Measurements from ENCODE around the gene ELF1.
"Not testable (repeated sequence)": the region's sequence is repeated elsewhere in the genome, so short reads cannot be mapped to it uniquely, and the experiment has no call there.

The ELF1 gene

DNA sequence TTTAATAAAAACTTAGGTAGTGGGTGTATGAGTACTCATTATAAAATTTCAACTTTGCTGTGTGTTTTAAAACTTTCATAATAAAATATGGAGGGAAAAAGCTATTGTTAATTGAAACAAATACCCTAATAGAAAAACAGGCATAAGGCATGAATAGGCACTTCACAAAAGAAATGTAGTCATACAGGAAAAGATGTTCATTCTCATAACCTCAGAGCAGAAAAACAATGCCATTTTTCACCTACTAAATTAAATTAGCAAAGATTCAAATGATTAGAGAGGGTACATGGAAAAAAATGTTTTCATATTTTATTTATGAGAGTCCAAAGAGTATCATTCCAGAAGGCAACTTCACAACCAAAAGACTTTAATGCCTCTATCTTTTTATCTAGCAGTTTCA, 20.6 kb upstream of the ELF1 start:
- no peak for DNase-seq (ENCODE audit: extremely low read depth, low read depth)
- TF ChIP-seq, protein P1, sequence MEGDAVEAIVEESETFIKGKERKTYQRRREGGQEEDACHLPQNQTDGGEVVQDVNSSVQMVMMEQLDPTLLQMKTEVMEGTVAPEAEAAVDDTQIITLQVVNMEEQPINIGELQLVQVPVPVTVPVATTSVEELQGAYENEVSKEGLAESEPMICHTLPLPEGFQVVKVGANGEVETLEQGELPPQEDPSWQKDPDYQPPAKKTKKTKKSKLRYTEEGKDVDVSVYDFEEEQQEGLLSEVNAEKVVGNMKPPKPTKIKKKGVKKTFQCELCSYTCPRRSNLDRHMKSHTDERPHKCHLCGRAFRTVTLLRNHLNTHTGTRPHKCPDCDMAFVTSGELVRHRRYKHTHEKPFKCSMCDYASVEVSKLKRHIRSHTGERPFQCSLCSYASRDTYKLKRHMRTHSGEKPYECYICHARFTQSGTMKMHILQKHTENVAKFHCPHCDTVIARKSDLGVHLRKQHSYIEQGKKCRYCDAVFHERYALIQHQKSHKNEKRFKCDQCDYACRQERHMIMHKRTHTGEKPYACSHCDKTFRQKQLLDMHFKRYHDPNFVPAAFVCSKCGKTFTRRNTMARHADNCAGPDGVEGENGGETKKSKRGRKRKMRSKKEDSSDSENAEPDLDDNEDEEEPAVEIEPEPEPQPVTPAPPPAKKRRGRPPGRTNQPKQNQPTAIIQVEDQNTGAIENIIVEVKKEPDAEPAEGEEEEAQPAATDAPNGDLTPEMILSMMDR (IDR thresholded peaks at IDR 0.05; ENCODE audit: low read depth, low read length): no peak

DNA sequence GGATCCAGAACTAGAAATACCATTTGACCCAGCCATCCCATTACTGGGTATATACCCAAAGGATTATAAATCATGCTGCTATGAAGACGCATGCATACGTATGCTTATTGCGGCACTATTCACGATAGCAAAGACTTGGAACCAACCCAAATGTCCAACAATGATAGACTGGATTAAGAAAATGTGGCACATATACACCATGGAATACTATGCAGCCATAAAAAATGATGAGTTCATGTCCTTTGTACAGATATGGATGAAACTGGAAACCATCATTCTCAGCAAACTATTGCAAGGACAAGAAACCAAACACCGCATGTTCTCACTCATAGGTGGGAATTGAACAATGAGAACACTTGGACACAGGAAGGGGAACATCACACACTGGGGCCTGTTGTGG, 17.4 kb upstream of the ELF1 start:
- not testable (repeated sequence) for DNase-seq (ENCODE audit: extremely low read depth, low read depth)

DNA sequence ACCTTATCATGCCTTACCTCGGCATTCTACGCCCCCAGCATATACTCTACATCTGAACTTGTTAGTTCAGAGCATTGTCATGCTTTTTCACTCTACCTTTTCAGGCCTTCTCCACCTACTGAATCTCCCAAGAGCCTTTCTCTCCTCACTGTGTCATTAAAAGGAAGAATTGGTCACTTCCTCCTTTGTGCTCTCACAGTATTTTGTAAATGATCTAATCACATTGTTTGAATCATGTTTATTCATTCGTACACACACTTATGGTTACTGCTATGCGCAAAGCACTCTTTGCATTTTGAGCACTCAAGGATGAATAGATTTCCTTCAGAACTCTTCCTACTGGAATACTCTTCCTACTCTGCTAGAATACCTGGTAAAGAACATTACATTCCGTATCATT, 15.8 kb upstream of the ELF1 start:
- TF ChIP-seq, protein P1 (IDR thresholded peaks at IDR 0.05; ENCODE audit: low read depth, low read length): no peak
- DNase-seq (ENCODE audit: extremely low read depth, low read depth): no peak

DNA sequence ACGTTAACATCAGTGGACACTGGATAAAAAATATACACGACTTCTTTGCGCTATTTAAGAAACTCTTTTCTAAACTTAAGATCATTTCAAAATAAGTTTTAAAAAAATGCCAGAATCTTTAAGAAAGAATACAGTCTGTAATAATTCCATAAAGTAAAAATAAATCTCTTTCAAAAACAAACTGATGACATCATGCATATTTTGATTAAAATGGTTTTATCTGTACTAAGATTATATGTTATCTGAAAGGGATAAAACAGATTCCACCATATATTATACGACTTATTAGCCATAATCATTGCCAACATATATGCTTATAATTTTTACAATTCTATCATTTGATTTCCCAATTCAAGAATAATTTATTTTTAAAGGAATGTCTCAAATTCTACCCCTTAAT, 15.3 kb upstream of the ELF1 start:
- TF ChIP-seq, protein P1 (IDR thresholded peaks at IDR 0.05; ENCODE audit: low read depth, low read length): no peak
- DNase-seq (ENCODE audit: extremely low read depth, low read depth): no peak

DNA sequence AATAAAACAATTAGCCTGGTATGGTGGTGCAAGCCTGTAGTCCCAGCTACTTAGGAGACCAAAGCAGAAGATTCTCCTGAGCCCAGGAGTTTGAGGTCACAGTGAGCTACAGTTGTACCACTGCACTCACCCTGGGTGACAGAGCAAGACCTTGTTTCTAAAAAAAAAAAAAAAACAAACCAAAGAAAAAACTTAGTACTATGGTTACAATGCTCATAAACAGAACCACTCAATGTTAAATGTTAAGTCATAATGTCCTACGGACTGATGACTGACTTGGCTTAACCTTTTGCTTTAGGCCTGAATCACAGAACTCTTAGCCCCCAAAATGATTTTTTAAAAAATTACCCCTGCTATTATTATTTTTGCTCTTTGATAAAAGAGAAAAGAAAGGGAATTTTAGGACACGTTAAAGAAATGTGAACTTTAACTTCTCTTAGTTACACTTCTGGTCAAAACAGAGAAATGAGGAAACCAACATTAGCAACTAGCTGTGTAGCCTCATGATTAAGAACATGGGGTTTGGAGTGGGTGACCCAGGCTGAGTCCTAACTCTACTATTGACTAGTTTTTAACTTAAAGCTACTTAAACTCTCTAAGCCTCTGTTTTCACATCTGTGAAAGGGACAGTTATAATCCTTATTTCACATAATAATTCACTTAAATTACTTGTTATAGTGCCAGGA, 13.7 kb upstream of the ELF1 start:
- DNase-seq (ENCODE audit: extremely low read depth, low read depth): no peak

DNA sequence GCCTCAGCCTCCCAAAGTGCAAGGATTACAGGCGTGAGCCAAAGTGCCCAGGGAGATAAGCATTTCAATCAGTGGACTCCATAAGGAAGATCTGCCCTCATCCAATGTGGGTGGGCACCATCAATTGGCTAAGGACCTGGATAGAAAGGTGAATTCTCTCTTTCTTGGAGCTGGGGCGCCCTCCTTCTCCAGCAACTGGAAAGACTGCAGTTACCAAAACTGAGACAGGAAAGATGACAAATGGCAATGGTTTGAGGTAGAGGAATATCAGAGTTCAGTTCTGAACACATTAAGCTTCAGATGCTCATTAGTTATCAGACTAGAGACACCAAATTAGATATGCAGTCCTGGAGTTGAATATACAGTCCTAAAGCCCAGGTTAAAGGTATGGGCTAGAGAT, 10.5 kb upstream of the ELF1 start:
- DNase-seq (ENCODE audit: extremely low read depth, low read depth): no peak
- TF ChIP-seq, protein P1 (IDR thresholded peaks at IDR 0.05; ENCODE audit: low read depth, low read length): no peak

More for the DNA sequence above, 13.7 kb upstream of the ELF1 start:
- TF ChIP-seq, protein P1 (IDR thresholded peaks at IDR 0.05; ENCODE audit: low read depth, low read length): no peak

DNA sequence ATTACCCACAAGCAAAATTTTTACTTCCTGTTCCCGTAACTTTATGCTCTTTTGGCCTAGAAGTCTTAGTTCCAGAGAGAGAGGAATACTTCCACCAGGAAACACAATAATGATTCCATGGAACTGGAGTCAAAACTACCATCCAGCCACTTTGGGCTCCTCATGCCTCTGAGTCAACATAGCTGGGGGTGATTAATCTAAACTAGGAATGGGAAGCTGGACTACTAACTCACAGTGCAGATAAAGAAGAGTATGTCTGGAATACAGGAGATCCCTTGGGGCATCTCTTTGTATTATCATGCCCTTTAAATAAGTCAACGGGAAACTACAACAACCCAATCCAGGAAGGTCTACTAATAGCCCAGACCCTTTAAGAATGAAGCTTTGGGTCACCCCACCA, 8.9 kb upstream of the ELF1 start:
- TF ChIP-seq, protein P1 (IDR thresholded peaks at IDR 0.05; ENCODE audit: low read depth, low read length): no peak
- DNase-seq (ENCODE audit: extremely low read depth, low read depth): no peak

DNA sequence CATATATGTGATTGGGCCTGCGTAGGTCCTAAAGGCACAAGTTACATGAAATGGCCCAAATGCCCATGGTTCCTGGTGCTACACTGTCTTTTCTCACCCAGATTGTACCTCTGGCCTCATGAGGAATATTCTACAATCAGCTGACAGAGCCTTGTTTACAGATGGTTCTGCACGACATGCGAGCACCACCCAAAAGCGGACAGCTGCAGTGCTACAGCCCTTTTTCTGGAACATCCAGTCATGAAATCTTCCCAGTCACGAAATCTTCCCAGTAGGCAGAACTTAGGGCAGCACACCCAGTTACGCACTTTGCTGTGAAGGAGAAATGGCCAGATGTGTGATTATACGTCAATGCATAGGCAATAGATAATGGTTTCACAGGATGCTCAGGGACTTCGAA, 7.7 kb upstream of the ELF1 start:
- TF ChIP-seq, protein P1 (IDR thresholded peaks at IDR 0.05; ENCODE audit: low read depth, low read length): no peak
- DNase-seq (ENCODE audit: extremely low read depth, low read depth): no peak

All from AG09319 (cell line).